Endodermal cell (in vitro differentiated cells): Measurements from ENCODE around the gene DUSP23. TPM values are rescaled to one million over a fixed set of nuclear protein-coding genes. Genes with fewer than 3 reads are reported as not detected.

ENCODE experiments used
- DNase-seq: peaks from one replicate; pipeline ENCODE4 v3.0.0-alpha.2; 2017
- H3K27ac ChIP-seq: 2 replicates; pipeline ENCODE4 v1.5.1; 2013; ENCODE audit warnings: mild to moderate bottlenecking, low read depth, low read length, moderate library complexity
- H3K27me3 ChIP-seq: 2 replicates; pipeline ENCODE4 v1.6.1; 2013; ENCODE audit warnings: mild to moderate bottlenecking, low read length, moderate library complexity; ENCODE audit not compliant: insufficient read depth, control insufficient read depth, poor library complexity, severe bottlenecking
- H3K36me3 ChIP-seq: 2 replicates; pipeline ENCODE4 v1.7.0; 2013; ENCODE audit warnings: mild to moderate bottlenecking, low read length, moderate library complexity; ENCODE audit not compliant: control insufficient read depth, insufficient read depth
- H3K4me1 ChIP-seq: one replicate; pipeline ENCODE4 v1.7.0; 2013; ENCODE audit warnings: low read length; ENCODE audit not compliant: control insufficient read depth, insufficient read depth
- H3K4me3 ChIP-seq: 2 replicates; pipeline ENCODE4 v1.5.1; 2013; ENCODE audit warnings: mild to moderate bottlenecking, low read length, moderate library complexity
- H3K9ac ChIP-seq: 2 replicates; pipeline ENCODE4 v1.6.1; 2013; ENCODE audit warnings: mild to moderate bottlenecking, low read length, moderate library complexity; ENCODE audit not compliant: poor library complexity, severe bottlenecking; ENCODE audit errors: extremely low read depth
- H3K9me3 ChIP-seq: 2 replicates; pipeline ENCODE4 v1.6.1; 2013; ENCODE audit warnings: mild to moderate bottlenecking, low read length, moderate library complexity; ENCODE audit not compliant: control insufficient read depth
- H3K27ac Mint-ChIP-seq: 2 replicates; pipeline ENCODE4 v1.8.0; 2020; ENCODE audit warnings: mixed read lengths
- H3K27me3 Mint-ChIP-seq: 2 replicates; pipeline ENCODE4 v1.8.0; 2021; ENCODE audit warnings: mild to moderate bottlenecking, mixed read lengths; ENCODE audit not compliant: insufficient read depth
- H3K36me3 Mint-ChIP-seq: 2 replicates; pipeline ENCODE4 v1.8.0; 2020; ENCODE audit warnings: low read depth, mixed read lengths
- H3K4me1 Mint-ChIP-seq: 2 replicates; pipeline ENCODE4 v1.8.0; 2020; ENCODE audit warnings: mixed read lengths
- H3K4me3 Mint-ChIP-seq: 2 replicates; pipeline ENCODE4 v1.8.0; 2020; ENCODE audit warnings: mild to moderate bottlenecking, moderate library complexity, mixed read lengths
- H3K9me3 Mint-ChIP-seq: 2 replicates; pipeline ENCODE4 v1.8.0; 2020; ENCODE audit warnings: mild to moderate bottlenecking, mixed read lengths
- CTCF ChIP-seq: fragments of 200-600 bp; sonication (generic); conservative IDR thresholded peaks from 2 replicates; pipeline ENCODE4 v1.5.0; 2021; ENCODE audit warnings: antibody characterized with exemption, mild to moderate bottlenecking
- WGBS, 2 experiments: methylation state at CpG; one replicate each; pipeline versions ENCODE4 v1.1.5 to v1.1.7; 2013; ENCODE audit warnings: missing lambda C conversion rate in 2 of 2, mixed read lengths in 1 of 2; ENCODE audit not compliant: insufficient coverage in 1 of 2, insufficient read length in 1 of 2; 5-methylcytosine and 5-hydroxymethylcytosine counted together
- total RNA-seq, 2 donors: library from RNA; stranded (reverse); fragmentation: NEBNext Ultra II Directional in 1 of 2; extraction: Animal tissue kit (Norgen Biotek cat#: 25700) in 1 of 2; gene quantifications; 2 replicates in 1 of 2; 3 replicates in 1 of 2; pipeline ENCODE4 v1.2.1, GENCODE V29; 2021

The DUSP23 gene
- total RNA-seq, 2 donors from 2014 or later = 28.8 to 32.3 TPM

- Histone ChIP-seq H3K36me3 (no peaks in the 10 kb centered on the region), H3K9ac (no peak overlapping the region), H3K27ac (no peak overlapping the region), H3K4me3 (no peak overlapping the region), H3K9me3 (no peaks in the 10 kb centered on the region), H3K4me1 (no peaks in the 10 kb centered on the region), H3K27me3 (no peaks in the 10 kb centered on the region)
- Mint-ChIP-seq H3K27ac (no peak overlapping the region), H3K27me3 (no peaks in the 10 kb centered on the region), H3K4me1 (no peaks in the 10 kb centered on the region), H3K36me3 (no peaks in the 10 kb centered on the region), H3K9me3 (peaks cover 3% of the 10 kb centered on the region), H3K4me3 (no peak overlapping the region)
- no peak for TF ChIP-seq CTCF
- WGBS, 2 experiments = 88 to 94% methylated on average over 3 to 4 of the region's 4 CpGs
- no peak for DNase-seq
Measured at GRCh38 chr1:159752135-159752580, 28.6 kb upstream of the DUSP23 start.

GRCh38 chr1:159753386-159753785 lies 27.4 kb upstream of the DUSP23 start:
- Mint-ChIP-seq H3K36me3 (no peaks in the 10 kb centered on the region), H3K9me3 (peaks cover 3% of the 10 kb centered on the region), H3K27ac (no peak overlapping the region), H3K4me3 (no peak overlapping the region), H3K4me1 (no peaks in the 10 kb centered on the region), H3K27me3 (no peaks in the 10 kb centered on the region)
- no peaks in the 10 kb centered on the region for H3K36me3 ChIP-seq
- TF ChIP-seq CTCF = no peak
- no peak for DNase-seq
- H3K9me3 ChIP-seq = no peaks in the 10 kb centered on the region
- H3K4me1 ChIP-seq = no peaks in the 10 kb centered on the region
- WGBS, 2 experiments = 91 to 100% methylated on average over 4 of the region's 4 CpGs
- H3K27me3 ChIP-seq = no peaks in the 10 kb centered on the region
- H3K9ac ChIP-seq = no peak overlapping the region
- no peak overlapping the region for H3K27ac ChIP-seq
- no peak overlapping the region for H3K4me3 ChIP-seq

- Histone ChIP-seq H3K9ac (no peak overlapping the region), H3K4me3 (no peak overlapping the region), H3K36me3 (no peaks in the 10 kb centered on the region), H3K27me3 (no peaks in the 10 kb centered on the region), H3K9me3 (no peaks in the 10 kb centered on the region), H3K27ac (no peak overlapping the region), H3K4me1 (no peaks in the 10 kb centered on the region)
- TF ChIP-seq CTCF = no peak
- Mint-ChIP-seq H3K4me3 (no peak overlapping the region), H3K9me3 (peaks cover 3% of the 10 kb centered on the region), H3K27ac (no peak overlapping the region), H3K4me1 (no peaks in the 10 kb centered on the region), H3K27me3 (no peaks in the 10 kb centered on the region), H3K36me3 (no peaks in the 10 kb centered on the region)
- WGBS, 2 experiments = 90 to 95% methylated on average over 3 of the region's 3 CpGs
- DNase-seq = no peak
Measured at GRCh38 chr1:159755451-159756007, 25.2 kb upstream of the DUSP23 start.
